GM23338 (cell line): ENCODE results near the gene CACNA2D4. TPM values are rescaled to one million over a fixed set of nuclear protein-coding genes. Genes with fewer than 3 reads are reported as not detected.

Source experiments
- ATAC-seq: fragments of 200-7000 bp; cut with Tn5 transposase; 3 replicates; pipeline ENCODE4 v1.9.1; 2020
- DNase-seq: peaks from one replicate; pipeline ENCODE4 v3.0.0-alpha.2; 2015; ENCODE audit warnings: low spot score
- H2AFZ ChIP-seq: fragments of 200-600 bp; sonication (generic); 2 replicates; pipeline ENCODE4 v1.8.0; 2016; ENCODE audit warnings: antibody characterized with exemption, mild to moderate bottlenecking, moderate library complexity
- H3F3A ChIP-seq: fragments of 200-600 bp; sonication (generic); replicated peaks from 2 replicates; pipeline ENCODE4 v1.8.0; 2017; ENCODE audit warnings: antibody characterized with exemption, mixed run types, low read depth
- H3K27ac ChIP-seq: fragments of 200-600 bp; sonication (generic); 2 replicates; pipeline ENCODE4 v1.6.1; 2016; ENCODE audit warnings: low read depth
- H3K27me3 ChIP-seq: fragments of 200-600 bp; sonication (generic); 2 replicates; pipeline ENCODE4 v1.8.0; 2016; ENCODE audit warnings: mild to moderate bottlenecking, mixed run types, moderate library complexity; ENCODE audit not compliant: insufficient read depth
- H3K36me3 ChIP-seq: fragments of 200-600 bp; sonication (generic); 2 replicates; pipeline ENCODE4 v1.8.0; 2016; ENCODE audit warnings: mild to moderate bottlenecking; ENCODE audit not compliant: insufficient read depth
- H3K4me1 ChIP-seq: fragments of 200-600 bp; sonication (generic); 2 replicates; pipeline ENCODE4 v1.8.0; 2016; ENCODE audit warnings: mild to moderate bottlenecking, moderate library complexity; ENCODE audit not compliant: insufficient read depth
- H3K4me2 ChIP-seq: fragments of 200-600 bp; sonication (generic); 2 replicates; pipeline ENCODE4 v1.7.1; 2017; ENCODE audit warnings: mixed run types
- H3K4me3 ChIP-seq: fragments of 200-600 bp; sonication (generic); 2 replicates; pipeline ENCODE4 v1.6.1; 2016; ENCODE audit warnings: mixed run types
- H3K79me2 ChIP-seq: fragments of 200-600 bp; sonication (generic); replicated peaks from 2 replicates; pipeline ENCODE4 v1.8.0; 2017; ENCODE audit warnings: mild to moderate bottlenecking; ENCODE audit not compliant: insufficient read depth
- H3K9me2 ChIP-seq: fragments of 200-600 bp; sonication (generic); 2 replicates; pipeline ENCODE4 v1.8.0; 2017; ENCODE audit not compliant: insufficient read depth
- H4K20me1 ChIP-seq: fragments of 200-600 bp; sonication (generic); replicated peaks from 2 replicates; pipeline ENCODE4 v1.8.0; 2017; ENCODE audit warnings: mild to moderate bottlenecking; ENCODE audit not compliant: insufficient read depth
- H3K27ac Mint-ChIP-seq: 2 replicates; pipeline ENCODE4 v1.8.0; 2020; ENCODE audit warnings: inconsistent platforms, mild to moderate bottlenecking, moderate library complexity, mixed read lengths
- H3K27me3 Mint-ChIP-seq: 3 replicates; pipeline ENCODE4 v1.8.0; 2022; ENCODE audit warnings: low read depth, mild to moderate bottlenecking, moderate library complexity, mixed read lengths, inconsistent platforms; ENCODE audit not compliant: insufficient read depth, poor library complexity
- H3K36me3 Mint-ChIP-seq: 3 replicates; pipeline ENCODE4 v1.8.0; 2021; ENCODE audit warnings: low read depth, mild to moderate bottlenecking, inconsistent platforms, moderate library complexity, mixed read lengths
- H3K4me1 Mint-ChIP-seq: 3 replicates; pipeline ENCODE4 v1.8.0; 2020; ENCODE audit warnings: mild to moderate bottlenecking, inconsistent platforms, mixed read lengths
- H3K4me3 Mint-ChIP-seq: 3 replicates; pipeline ENCODE4 v1.8.0; 2021; ENCODE audit warnings: moderate library complexity, mild to moderate bottlenecking, inconsistent platforms, mixed read lengths
- H3K9me3 Mint-ChIP-seq: 3 replicates; pipeline ENCODE4 v1.8.0; 2020; ENCODE audit warnings: moderate library complexity, mild to moderate bottlenecking, inconsistent platforms, mixed read lengths
- EZH2 ChIP-seq: fragments of 200-600 bp; sonication (generic); IDR thresholded peaks from one replicate; pipeline ENCODE4 v1.8.0; 2017; ENCODE audit warnings: antibody characterized with exemption, mild to moderate bottlenecking, low read depth; ENCODE audit not compliant: unreplicated experiment
- EZH2phosphoT487 ChIP-seq: fragments of 200-600 bp; sonication (generic); IDR thresholded peaks from one replicate; pipeline ENCODE4 v1.8.1; 2018; ENCODE audit warnings: antibody characterized with exemption; ENCODE audit not compliant: unreplicated experiment
- POLR2AphosphoS5 ChIP-seq: IDR thresholded peaks from 2 replicates; pipeline ENCODE4 v1.6.1; 2016; ENCODE audit warnings: antibody characterized with exemption, low read depth
- polyA plus RNA-seq: library from polyadenylated mRNA; unstranded; fragments of >200 nt; fragmentation: Nextera tagmentation; extraction: Ambion mirVana; gene quantifications from 2 replicates; pipeline ENCODE4 v1.2.1, GENCODE V29; 2016
- total RNA-seq: library from RNA; depleted of rRNA; stranded (reverse); fragments of >200 nt; shearing (Covaris generic); gene quantifications from 2 replicates; pipeline ENCODE4 v1.2.3, GENCODE V29; 2014
- TF ChIP-seq, protein P1 (sequence below): fragments of 250-450 bp; sonication (Bioruptor Pico); IDR thresholded peaks from 2 replicates; pipeline ENCODE4 v1.5.0; 2020; ENCODE audit warnings: mild to moderate bottlenecking, moderate library complexity
- TF ChIP-seq, protein P2 (sequence below), 2 experiments: fragments of 200-600 bp in 1 of 2; sonication (generic) in 1 of 2; conservative IDR thresholded peaks; 2 replicates each; pipeline versions ENCODE4 v1.5.1 to v1.6.1; 2016 to 2017; ENCODE audit warnings: antibody characterized with exemption in 2 of 2, low read depth in 2 of 2, mild to moderate bottlenecking in 2 of 2, moderate library complexity in 1 of 2

The CACNA2D4 gene
- total and polyA plus RNA-seq, 2 experiments from 2014 or later = 0.07 to 0.24 TPM

DNA sequence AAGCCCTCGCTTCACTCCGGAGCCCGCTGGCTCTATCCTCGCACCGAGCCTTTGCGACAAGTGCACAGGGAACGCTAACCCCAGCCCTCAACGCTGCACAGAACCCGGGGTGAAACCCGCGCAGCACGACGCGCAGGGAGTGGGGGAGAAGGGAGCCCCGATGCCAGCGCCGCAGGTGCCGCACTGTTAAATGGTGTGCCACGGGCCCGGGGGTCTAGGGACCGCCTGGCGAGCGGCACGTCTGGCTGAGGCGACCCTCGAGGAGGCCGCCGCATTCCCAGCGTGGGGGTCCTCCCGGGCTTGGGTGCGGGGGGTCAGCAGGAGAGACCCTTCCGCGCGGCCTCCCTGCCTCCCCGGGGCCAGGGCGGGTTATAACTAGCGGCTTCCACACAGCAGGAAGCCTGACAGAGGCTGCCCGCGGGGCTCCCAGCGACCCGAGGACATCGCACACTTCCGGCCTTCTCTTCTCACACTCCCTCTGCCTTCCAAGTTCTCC, 121.9 kb downstream of the CACNA2D4 start:
- Histone ChIP-seq H4K20me1 (no peaks in the 10 kb centered on the region), H3K4me3 (peak overlapping the region; percentile 67), H3K27me3 (peaks cover 5% of the 10 kb centered on the region), H3K4me2 (peak overlapping the region; percentile 83), H2AFZ (peak overlapping the region; percentile 93), H3K4me1 (peaks cover 11% of the 10 kb centered on the region; the same call in 1 of the 2 replicates), H3K9me2 (no peaks in the 10 kb centered on the region), H3F3A (no peaks in the 10 kb centered on the region), H3K79me2 (no peaks in the 10 kb centered on the region), H3K27ac (no peak overlapping the region), H3K36me3 (no peaks in the 10 kb centered on the region)
- H3K9me3 Mint-ChIP-seq = no peaks in the 10 kb centered on the region; the same call in 2 of the 3 replicates
- DNase-seq (peak; percentile 51), ATAC-seq (peak; percentile 7)
- H3K36me3 Mint-ChIP-seq = no peaks in the 10 kb centered on the region; the same call in 2 of the 3 replicates
- peak overlapping the region; percentile 74; the same call in 2 of the 3 replicates for H3K4me3 Mint-ChIP-seq
- peaks cover 33% of the 10 kb centered on the region for H3K4me1 Mint-ChIP-seq
- TF ChIP-seq POLR2AphosphoS5 = no peak
- TF ChIP-seq, protein P1, sequence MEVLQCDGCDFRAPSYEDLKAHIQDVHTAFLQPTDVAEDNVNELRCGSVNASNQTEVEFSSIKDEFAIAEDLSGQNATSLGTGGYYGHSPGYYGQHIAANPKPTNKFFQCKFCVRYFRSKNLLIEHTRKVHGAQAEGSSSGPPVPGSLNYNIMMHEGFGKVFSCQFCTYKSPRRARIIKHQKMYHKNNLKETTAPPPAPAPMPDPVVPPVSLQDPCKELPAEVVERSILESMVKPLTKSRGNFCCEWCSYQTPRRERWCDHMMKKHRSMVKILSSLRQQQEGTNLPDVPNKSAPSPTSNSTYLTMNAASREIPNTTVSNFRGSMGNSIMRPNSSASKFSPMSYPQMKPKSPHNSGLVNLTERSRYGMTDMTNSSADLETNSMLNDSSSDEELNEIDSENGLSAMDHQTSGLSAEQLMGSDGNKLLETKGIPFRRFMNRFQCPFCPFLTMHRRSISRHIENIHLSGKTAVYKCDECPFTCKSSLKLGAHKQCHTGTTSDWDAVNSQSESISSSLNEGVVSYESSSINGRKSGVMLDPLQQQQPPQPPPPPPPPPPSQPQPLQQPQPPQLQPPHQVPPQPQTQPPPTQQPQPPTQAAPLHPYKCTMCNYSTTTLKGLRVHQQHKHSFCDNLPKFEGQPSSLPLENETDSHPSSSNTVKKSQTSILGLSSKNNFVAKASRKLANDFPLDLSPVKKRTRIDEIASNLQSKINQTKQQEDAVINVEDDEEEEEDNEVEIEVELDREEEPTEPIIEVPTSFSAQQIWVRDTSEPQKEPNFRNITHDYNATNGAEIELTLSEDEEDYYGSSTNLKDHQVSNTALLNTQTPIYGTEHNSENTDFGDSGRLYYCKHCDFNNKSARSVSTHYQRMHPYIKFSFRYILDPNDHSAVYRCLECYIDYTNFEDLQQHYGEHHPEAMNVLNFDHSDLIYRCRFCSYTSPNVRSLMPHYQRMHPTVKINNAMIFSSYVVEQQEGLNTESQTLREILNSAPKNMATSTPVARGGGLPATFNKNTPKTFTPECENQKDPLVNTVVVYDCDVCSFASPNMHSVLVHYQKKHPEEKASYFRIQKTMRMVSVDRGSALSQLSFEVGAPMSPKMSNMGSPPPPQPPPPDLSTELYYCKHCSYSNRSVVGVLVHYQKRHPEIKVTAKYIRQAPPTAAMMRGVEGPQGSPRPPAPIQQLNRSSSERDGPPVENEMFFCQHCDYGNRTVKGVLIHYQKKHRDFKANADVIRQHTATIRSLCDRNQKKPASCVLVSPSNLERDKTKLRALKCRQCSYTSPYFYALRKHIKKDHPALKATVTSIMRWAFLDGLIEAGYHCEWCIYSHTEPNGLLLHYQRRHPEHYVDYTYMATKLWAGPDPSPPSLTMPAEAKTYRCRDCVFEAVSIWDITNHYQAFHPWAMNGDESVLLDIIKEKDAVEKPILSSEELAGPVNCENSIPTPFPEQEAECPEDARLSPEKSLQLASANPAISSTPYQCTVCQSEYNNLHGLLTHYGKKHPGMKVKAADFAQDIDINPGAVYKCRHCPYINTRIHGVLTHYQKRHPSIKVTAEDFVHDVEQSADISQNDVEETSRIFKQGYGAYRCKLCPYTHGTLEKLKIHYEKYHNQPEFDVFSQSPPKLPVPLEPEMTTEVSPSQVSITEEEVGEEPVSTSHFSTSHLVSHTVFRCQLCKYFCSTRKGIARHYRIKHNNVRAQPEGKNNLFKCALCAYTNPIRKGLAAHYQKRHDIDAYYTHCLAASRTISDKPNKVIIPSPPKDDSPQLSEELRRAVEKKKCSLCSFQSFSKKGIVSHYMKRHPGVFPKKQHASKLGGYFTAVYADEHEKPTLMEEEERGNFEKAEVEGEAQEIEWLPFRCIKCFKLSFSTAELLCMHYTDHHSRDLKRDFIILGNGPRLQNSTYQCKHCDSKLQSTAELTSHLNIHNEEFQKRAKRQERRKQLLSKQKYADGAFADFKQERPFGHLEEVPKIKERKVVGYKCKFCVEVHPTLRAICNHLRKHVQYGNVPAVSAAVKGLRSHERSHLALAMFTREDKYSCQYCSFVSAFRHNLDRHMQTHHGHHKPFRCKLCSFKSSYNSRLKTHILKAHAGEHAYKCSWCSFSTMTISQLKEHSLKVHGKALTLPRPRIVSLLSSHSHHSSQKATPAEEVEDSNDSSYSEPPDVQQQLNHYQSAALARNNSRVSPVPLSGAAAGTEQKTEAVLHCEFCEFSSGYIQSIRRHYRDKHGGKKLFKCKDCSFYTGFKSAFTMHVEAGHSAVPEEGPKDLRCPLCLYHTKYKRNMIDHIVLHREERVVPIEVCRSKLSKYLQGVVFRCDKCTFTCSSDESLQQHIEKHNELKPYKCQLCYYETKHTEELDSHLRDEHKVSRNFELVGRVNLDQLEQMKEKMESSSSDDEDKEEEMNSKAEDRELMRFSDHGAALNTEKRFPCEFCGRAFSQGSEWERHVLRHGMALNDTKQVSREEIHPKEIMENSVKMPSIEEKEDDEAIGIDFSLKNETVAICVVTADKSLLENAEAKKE = no peak
- TF ChIP-seq EZH2 = peak; percentile 27
- H3K27ac Mint-ChIP-seq = no peak overlapping the region
- peaks cover 14% of the 10 kb centered on the region for H3K27me3 Mint-ChIP-seq

DNA sequence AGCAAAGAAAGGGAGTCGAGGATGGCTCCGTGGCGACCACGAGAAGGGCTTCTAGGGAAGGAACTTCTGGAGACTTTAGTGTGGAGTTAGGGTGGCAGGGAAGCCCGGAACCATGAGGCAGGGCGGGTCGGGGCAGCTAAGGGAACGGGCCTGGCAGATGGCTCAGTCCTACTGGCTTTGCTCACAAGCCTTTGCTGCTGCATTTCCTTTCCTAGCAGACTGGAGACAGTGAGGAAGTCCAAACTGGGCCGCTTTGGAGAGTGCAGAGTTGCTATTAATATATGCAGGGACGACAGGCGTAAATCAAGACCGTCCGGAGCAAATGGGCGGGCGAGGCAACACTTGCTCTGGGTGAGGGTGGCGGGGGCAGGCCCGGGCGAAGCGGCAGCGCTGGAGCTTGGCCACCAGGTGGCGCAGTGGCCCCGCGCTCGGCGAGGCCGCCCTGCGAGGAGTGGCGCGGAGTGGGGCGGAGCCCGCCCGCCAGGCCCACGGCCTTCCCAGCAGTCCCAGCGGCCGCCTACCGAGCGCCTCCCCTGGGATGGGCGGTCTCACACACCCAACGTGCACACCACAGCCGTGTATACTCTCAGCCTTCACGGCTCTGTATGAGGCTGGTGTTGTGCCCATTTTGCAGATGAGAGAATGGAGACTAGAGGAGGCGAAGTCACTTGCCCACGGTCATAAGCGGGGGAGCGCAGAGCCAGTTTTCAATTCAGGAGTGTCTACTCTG, 122.5 kb downstream of the CACNA2D4 start:
- Mint-ChIP-seq H3K4me3 (peak overlapping the region; percentile 74), H3K9me3 (no peaks in the 10 kb centered on the region; the same call in 2 of the 3 replicates), H3K27me3 (peaks cover 14% of the 10 kb centered on the region), H3K27ac (no peak overlapping the region), H3K36me3 (no peaks in the 10 kb centered on the region; the same call in 2 of the 3 replicates), H3K4me1 (peaks cover 40% of the 10 kb centered on the region)
- no peaks in the 10 kb centered on the region for H3K79me2 ChIP-seq
- H3K27me3 ChIP-seq = peaks cover 5% of the 10 kb centered on the region
- H3F3A ChIP-seq = no peaks in the 10 kb centered on the region
- ATAC-seq (peak; percentile 77), DNase-seq (peak; percentile 75)
- peak overlapping the region; percentile 83 for H3K4me2 ChIP-seq
- H3K36me3 ChIP-seq = no peaks in the 10 kb centered on the region
- peak overlapping the region; percentile 93 for H2AFZ ChIP-seq
- H3K4me3 ChIP-seq = peak overlapping the region; percentile 67
- H4K20me1 ChIP-seq = no peaks in the 10 kb centered on the region
- H3K27ac ChIP-seq = no peak overlapping the region
- peaks cover 11% of the 10 kb centered on the region; the same call in 1 of the 2 replicates for H3K4me1 ChIP-seq
- no peaks in the 10 kb centered on the region for H3K9me2 ChIP-seq
- TF ChIP-seq EZH2phosphoT487 (no peak), POLR2AphosphoS5 (peak; percentile 48; the same call in 1 of the 2 replicates)
- TF ChIP-seq, protein P2, sequence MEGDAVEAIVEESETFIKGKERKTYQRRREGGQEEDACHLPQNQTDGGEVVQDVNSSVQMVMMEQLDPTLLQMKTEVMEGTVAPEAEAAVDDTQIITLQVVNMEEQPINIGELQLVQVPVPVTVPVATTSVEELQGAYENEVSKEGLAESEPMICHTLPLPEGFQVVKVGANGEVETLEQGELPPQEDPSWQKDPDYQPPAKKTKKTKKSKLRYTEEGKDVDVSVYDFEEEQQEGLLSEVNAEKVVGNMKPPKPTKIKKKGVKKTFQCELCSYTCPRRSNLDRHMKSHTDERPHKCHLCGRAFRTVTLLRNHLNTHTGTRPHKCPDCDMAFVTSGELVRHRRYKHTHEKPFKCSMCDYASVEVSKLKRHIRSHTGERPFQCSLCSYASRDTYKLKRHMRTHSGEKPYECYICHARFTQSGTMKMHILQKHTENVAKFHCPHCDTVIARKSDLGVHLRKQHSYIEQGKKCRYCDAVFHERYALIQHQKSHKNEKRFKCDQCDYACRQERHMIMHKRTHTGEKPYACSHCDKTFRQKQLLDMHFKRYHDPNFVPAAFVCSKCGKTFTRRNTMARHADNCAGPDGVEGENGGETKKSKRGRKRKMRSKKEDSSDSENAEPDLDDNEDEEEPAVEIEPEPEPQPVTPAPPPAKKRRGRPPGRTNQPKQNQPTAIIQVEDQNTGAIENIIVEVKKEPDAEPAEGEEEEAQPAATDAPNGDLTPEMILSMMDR (conservative IDR thresholded peaks at IDR 0.05; ENCODE audit: low read depth in 2 of 2) = peak; percentile 79 to 89
